Measurements from ENCODE around the gene PRKCH.
A peak's percentile ranks its signal among the peaks of the same experiment; 100 is the strongest.

Gene PRKCH

DNA sequence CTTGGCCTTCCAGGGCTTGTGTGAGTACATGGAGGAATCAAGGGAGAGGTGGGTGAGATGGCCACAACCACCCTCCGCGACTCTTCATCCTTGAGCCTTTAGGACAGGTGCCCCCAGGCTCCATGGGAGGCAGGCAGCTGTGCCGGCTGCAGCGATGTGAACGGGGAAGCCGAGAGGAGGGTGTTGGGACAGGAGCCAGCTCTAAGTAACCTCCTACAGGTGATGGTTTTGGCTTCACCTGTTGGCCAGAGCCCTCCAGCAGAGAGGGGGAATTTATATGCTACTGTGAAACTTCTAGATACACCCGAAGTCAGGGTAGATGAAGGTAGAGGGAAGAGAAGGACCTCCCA lies 241.8 kb downstream of the PRKCH start:
- DNase-seq (ENCODE audit: low spot score) (no peak), FAIRE-seq (no peak)

DNA sequence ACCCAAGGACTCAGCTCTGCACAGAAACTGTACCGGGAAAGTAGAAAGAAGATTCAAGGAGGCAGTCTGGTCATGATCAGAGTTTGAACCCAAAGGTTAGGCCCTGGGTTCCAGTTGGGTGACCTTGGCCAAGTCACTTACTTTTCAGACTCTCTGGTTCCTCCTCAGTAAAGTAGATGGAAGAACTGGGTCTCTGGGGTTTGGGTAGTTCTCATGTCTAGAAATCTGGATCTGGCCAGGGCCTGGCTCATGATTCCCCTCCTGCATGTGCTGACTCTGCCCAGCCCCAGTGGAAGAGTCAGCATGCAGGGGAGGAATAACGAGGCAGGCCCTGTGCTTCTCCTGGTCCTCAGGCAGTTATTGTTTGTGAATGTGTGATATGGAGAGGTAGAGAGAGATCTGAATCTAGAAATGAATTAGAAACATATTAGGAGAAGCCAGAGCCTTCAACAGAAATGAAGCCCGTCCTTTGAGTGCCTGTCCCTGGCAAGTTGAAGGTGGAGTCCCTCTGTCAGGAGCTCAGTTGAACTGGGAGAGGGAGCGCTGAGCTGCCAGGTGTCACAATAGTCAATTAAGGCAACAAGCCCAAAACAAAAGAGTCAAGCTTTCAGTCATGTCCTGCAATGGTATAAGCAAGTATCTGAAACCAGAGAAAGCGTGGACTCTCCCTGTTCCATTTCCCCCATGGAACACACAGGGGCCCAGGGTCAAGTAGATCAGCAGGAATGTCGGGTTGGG lies 242.7 kb downstream of the PRKCH start:
- FAIRE-seq, result no peak
- DNase-seq (ENCODE audit: low spot score), result peak; percentile 27

GRCh38 chr14:61564618-61565091 lies 243.3 kb downstream of the PRKCH start:
- FAIRE-seq, result peak; percentile 88
- peak; percentile 97 for DNase-seq (ENCODE audit: low spot score)

GRCh38 chr14:61565181-61565580 lies 243.8 kb downstream of the PRKCH start:
- FAIRE-seq, result no peak
- DNase-seq (ENCODE audit: low spot score), result no peak

DNA sequence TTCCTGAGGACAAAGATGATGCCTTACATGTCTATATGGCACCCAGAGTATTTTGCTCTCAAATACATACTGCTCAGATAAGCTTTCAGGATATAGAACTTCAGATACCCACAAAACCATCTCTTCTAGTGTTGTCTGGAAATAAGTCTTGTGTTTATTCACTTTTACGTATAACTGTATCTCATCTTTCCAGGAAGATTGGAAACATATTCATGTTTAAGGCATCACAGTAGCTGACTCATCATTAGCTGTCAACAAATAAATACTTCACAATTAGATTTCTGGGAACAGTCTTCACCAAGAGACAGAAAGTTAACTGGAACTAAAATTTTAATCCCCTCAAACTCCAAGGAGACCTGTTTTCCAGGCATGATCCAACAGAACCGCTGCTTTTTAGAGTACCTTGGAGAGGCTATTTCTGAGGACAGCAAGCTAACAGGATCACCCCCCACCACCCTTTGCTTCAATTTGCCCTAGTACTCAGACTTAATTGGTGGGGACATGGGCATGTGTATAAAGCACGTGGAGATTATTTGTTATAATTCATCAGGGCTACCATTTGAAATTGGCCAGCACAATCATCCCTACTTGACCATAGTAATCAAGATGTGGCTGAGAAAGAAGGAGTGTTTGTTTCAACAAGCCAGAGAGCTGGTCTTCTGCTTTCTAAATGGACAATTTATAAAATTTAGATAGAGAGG lies 244.6 kb downstream of the PRKCH start:
- DNase-seq (ENCODE audit: low spot score) (peak; percentile 21), FAIRE-seq (no peak)

DNA sequence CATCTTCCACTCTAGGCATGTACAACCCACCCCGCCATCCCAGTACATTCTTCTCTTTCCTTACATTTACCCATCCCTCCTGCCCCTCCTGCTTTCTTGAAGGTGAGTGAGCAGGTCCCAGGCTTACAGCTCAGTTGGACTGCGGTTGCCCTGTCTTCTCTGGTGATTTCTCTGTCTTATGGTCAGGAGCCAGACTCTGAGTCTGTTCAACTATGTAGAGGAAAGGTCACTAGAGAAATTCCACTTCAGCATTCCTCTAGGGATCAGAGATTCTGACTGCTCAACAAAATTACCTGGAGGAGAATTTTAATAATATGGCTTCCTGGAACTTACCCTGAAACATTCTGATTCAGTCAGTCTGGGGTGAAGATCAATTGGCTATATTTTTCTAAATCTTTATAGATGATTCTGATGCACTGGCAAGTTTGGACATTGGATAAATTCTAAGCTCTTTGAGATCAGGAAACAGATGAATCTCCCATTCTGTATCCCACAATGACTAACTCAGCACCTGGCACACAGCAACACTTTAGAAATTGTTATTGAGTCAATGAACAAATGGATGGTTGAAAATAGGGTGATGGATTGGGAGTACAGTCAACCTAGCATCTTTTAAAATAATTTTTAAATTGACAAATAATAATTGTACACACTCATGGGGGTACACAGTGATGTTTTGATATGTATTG lies 245.3 kb downstream of the PRKCH start:
- FAIRE-seq (peak; percentile 88), DNase-seq (ENCODE audit: low spot score) (peak; percentile 78)

DNA sequence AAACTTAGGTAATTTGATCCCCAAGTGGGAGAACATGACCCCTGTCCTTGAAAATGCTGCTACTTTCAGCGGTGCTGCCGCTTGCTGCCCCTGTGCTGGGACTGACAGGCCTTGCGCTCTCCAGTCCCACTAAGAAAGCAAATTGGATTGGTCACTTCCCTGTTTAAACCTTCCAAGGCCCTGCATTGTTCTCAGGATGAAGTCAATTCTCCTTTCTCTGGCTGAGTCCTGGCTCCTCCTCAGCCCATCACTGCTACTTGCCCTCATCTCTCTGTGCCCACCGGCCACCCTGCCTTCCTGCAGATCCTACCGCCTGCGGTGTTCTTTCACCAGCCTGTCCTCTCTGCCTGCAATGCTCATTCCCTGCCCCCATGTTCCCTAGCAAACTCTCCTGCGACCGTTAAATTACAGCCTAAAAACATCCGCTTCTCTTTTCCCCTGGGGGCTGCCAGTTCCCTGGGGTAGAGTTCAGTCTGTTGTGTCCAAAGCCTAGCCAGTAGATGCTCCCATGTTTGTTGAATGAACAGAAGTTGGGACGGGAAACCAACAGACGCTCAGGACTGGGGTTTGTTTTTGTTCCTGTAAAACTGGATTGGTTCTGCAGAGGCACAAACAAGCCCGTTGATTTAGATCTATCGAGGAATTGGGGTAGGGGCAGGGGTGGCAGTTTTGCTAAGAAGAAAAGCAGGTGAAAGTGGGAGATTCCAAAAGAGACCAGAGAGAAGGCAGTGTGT lies 246.6 kb downstream of the PRKCH start:
- no peak for DNase-seq (ENCODE audit: low spot score)
- FAIRE-seq, result no peak

DNA sequence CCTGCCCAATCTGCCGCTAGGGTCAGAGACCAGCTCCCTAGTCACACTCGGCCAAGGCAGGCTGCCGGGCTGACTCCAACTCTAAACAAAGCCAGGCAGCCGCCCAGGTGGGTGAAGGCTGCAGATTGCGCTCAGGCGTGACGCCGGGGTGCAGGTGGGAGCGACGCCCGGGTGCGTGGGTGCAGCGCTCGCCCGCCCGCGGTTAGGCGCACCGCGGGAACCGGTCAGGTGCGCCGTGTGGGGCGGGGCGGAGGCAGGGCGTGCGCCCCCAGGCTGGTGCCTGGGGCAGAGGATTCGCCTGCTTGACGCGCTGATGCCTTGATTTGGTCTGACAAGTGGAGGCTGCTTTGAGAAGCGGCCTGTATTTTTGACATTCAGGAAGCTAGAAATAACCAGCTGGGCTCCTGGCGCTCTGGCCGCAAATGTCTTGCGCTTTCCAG lies 247.2 kb downstream of the PRKCH start:
- FAIRE-seq (no peak), DNase-seq (ENCODE audit: low spot score) (peak; percentile 22)

DNA sequence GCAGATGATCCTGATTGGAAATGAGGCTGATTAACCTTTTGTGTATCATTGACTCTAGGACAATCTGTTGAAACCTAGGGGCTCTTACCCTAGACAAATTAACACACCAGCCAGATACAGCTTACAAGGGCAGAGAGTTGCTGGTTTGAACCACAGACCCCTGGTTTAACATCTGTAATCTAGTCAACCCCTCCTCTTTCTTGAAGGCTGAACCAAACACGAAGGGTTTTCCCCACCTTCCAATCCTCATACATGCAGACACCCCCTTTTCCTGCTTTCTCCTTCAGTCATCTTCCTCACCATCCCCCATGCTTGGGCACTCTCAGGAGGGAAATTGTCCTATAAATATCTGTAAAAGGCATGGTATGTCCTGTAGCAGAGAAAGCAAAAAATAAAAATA lies 247.9 kb downstream of the PRKCH start:
- DNase-seq (ENCODE audit: low spot score) (no peak), FAIRE-seq (no peak)

- FAIRE-seq (peak; percentile 80), DNase-seq (ENCODE audit: low spot score) (peak; percentile 86)
Observed at GRCh38 chr14:61569812-61570548, 248.6 kb downstream of the PRKCH start.

GRCh38 chr14:61570549-61571290 lies 249.3 kb downstream of the PRKCH start:
- DNase-seq (ENCODE audit: low spot score) (no peak), FAIRE-seq (no peak)

DNA sequence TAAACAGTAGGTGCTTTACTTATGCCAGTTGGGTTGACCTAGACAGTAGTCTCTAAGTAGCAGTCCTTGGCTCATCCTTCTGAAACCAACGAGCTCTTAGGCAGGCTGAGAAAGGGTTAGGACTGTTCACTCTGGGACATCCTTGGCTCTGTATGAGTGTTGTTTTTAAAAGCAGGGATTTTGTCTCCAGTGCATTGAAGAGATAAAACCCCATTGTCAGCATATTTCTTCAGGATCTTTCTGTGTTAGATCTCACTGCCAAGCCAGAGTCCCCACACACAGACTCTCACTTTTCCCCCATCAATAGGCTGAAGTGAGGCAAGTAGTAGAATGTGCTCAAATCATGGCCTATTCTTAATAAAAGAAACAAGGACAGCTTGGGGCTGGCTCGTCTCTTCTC lies 250.5 kb downstream of the PRKCH start:
- no peak for DNase-seq (ENCODE audit: low spot score)
- no peak for FAIRE-seq

- DNase-seq (ENCODE audit: low spot score) (no peak), FAIRE-seq (no peak)
Observed at GRCh38 chr14:61573321-61573720, 251.9 kb downstream of the PRKCH start.

DNA sequence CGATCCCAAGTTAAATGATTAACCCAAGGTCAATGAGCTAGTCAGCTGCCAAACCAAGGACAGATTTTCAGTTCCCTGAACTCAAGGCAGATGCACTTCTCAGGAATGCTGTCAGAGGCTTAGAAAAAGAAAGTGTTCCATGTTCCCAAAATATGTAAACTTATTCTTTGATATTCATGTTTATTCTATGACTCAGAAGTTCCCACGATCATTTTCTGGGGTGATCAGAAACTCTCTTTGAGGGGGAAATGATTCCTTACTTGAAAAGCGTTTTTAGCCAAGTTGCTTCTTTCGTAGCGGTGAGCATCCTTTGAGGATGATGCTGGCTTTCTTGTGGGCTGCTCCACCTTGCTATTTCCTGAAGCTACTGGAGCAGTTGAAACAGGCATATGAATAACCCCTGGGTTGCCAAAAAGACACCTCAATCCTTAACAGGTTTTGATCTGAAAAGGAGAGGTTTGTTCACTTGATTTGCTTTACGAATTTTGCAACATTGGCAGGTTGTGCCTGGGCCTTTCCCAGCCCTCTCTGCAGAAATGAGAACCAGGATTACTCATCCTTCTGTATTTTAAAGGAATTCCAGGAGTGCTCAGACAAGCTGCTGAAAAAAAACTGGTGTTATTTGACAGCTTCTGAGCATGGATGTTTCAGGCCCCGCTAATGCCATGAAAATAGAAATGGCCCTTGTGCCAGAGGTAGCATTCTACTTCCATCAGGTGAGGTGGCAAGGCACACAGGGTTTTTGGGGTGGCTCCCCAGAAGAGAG lies 252.6 kb downstream of the PRKCH start:
- DNase-seq (ENCODE audit: low spot score), result peak; percentile 46
- FAIRE-seq, result peak; percentile 63

- FAIRE-seq (no peak), DNase-seq (ENCODE audit: low spot score) (no peak)
Observed at GRCh38 chr14:61574514-61574807, 253.1 kb downstream of the PRKCH start.

GRCh38 chr14:61575126-61575525 lies 253.7 kb downstream of the PRKCH start:
- DNase-seq (ENCODE audit: low spot score) (no peak), FAIRE-seq (no peak)

DNA sequence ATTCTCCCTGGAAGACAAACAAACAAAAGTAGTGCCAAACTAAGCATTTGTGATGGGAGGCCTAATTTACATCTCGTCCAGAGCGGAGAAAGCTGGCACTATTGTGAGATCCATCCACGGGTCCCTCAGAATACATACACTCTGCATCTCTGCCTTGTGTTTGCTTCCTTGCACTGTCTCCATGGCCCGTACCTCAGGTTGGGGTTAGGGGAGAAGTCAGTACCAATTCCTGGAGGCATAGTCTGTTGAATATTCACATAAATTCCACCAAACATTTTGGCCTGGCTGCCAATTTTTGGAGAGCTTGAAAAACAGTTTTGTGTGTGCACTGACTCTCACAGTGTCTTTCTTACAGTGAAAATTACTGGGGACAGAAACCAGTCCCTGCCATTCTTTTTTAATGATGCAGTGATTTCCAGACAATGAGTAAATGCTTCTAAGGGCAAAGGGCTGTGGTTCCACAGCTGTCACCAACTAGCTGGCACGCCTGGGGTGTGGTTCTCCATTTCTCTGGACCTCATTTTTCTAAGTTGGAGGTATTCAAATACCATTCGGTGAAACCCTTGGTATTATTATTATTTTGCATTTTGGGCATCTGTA lies 254.3 kb downstream of the PRKCH start:
- peak; percentile 53 for DNase-seq (ENCODE audit: low spot score)
- FAIRE-seq, result peak; percentile 78

- FAIRE-seq, result no peak
- DNase-seq (ENCODE audit: low spot score), result no peak
Observed at GRCh38 chr14:61577506-61577931, 256.1 kb downstream of the PRKCH start.

GRCh38 chr14:61578745-61579144 lies 257.4 kb downstream of the PRKCH start:
- peak; percentile 48 for FAIRE-seq
- DNase-seq (ENCODE audit: low spot score), result no peak
